Measurements from ENCODE around the gene ANTXR1. TPM values are rescaled to one million over a fixed set of nuclear protein-coding genes. Genes with fewer than 3 reads are reported as not detected.

The ANTXR1 gene
- total and polyA plus RNA-seq, 2 donors (not counting 3 experiments of a cell fraction or from before 2014, with no cell fraction given): 4.2 to 17.3 TPM

DNA sequence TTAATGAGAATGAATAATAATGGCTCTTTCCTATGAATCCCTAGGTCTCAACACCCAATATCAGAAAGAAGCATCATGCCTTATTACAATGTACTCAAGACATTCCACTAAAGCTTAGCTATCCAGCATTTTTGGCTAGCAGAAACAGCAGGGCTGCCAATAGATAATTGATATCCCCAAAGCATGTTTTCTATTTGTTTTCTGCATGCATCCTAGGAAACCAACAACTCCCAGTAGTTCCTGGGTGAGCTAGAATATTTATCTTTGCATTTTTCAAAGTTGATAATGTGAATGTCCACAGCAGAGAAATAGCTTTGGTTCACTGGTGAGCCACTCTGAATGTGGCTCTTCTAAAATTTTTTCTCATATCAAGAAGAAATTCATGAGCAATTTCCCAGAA, 5.8 kb upstream of the ANTXR1 start:
- no peak for FAIRE-seq
- Histone ChIP-seq H3K79me2 (ENCODE audit: control insufficient read depth, insufficient read depth, low read length) (no peaks in the 10 kb centered on the region), H3K4me1 (ENCODE audit: control insufficient read depth, extremely low read depth, insufficient read depth, low read length) (no peaks in the 10 kb centered on the region), H3K27me3 (ENCODE audit: control insufficient read depth in 2 of 2, insufficient read depth in 2 of 2, low read length in 2 of 2) (peaks cover 2 to 4% of the 10 kb centered on the region in 2 experiments), H3K4me3 (replicated peaks in 1 of 3; ENCODE audit: insufficient read depth in 1 of 3, low read depth in 1 of 3, low read length in 3 of 3) (no peak overlapping the region), H3K9me1 (replicated peaks; ENCODE audit: control insufficient read depth, extremely low read depth, insufficient read depth, low read length) (no peaks in the 10 kb centered on the region), H3K36me3 (ENCODE audit: control insufficient read depth in 2 of 2, extremely low read depth in 1 of 2, insufficient read depth in 2 of 2, low read length in 2 of 2) (no peaks in the 10 kb centered on the region), H2AFZ (ENCODE audit: low read depth, low read length) (no peak overlapping the region), H3K4me2 (ENCODE audit: insufficient read depth, low read length) (no peak overlapping the region), H4K20me1 (replicated peaks; ENCODE audit: control insufficient read depth, extremely low read depth, insufficient read depth, low read length) (no peaks in the 10 kb centered on the region), H3K9me3 (replicated peaks; ENCODE audit: control insufficient read depth, insufficient read depth, low read length) (no peaks in the 10 kb centered on the region), H3K9ac (replicated peaks; ENCODE audit: extremely low read depth, insufficient read depth, low read length) (no peak overlapping the region), H3K27ac (ENCODE audit: insufficient read depth, low read depth, low read length) (no peak overlapping the region)
- ChIA-PET POLR2A (no interaction called here), CTCF (interaction anchor here (2.5 kb wide), 1 partner anchor 64 kb away, joined by 7 read pairs; no protein-coding TSS in a partner anchor)
- intact Hi-C loops (cut with micrococcal nuclease): no loop called here
- TF ChIP-seq EZH2 (IDR thresholded peaks at IDR 0.05; ENCODE audit: borderline replicate concordance, low read depth, low read length, severe bottlenecking): no peak
- TF ChIP-seq, protein P1, sequence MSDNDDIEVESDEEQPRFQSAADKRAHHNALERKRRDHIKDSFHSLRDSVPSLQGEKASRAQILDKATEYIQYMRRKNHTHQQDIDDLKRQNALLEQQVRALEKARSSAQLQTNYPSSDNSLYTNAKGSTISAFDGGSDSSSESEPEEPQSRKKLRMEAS (IDR thresholded peaks at IDR 0.05; ENCODE audit: insufficient read depth, insufficient read length): no peak
- no peak for TF ChIP-seq POLR2AphosphoS5 (IDR thresholded peaks at IDR 0.05; ENCODE audit: insufficient read depth, low read depth, low read length)
- no peak for TF ChIP-seq GATA2 (IDR thresholded peaks at IDR 0.05; ENCODE audit: insufficient read depth, insufficient read length, low read depth, low read length)
- TF ChIP-seq JUN (IDR thresholded peaks at IDR 0.05; ENCODE audit: borderline replicate concordance, insufficient read depth, insufficient read length, low read depth): no peak
- TF ChIP-seq MYC (IDR thresholded peaks at IDR 0.05; ENCODE audit: low read depth, low read length): no peak
- no peak for TF ChIP-seq FOS (IDR thresholded peaks at IDR 0.05; ENCODE audit: borderline replicate concordance, insufficient read depth, low read length)
- TF ChIP-seq, protein P2, sequence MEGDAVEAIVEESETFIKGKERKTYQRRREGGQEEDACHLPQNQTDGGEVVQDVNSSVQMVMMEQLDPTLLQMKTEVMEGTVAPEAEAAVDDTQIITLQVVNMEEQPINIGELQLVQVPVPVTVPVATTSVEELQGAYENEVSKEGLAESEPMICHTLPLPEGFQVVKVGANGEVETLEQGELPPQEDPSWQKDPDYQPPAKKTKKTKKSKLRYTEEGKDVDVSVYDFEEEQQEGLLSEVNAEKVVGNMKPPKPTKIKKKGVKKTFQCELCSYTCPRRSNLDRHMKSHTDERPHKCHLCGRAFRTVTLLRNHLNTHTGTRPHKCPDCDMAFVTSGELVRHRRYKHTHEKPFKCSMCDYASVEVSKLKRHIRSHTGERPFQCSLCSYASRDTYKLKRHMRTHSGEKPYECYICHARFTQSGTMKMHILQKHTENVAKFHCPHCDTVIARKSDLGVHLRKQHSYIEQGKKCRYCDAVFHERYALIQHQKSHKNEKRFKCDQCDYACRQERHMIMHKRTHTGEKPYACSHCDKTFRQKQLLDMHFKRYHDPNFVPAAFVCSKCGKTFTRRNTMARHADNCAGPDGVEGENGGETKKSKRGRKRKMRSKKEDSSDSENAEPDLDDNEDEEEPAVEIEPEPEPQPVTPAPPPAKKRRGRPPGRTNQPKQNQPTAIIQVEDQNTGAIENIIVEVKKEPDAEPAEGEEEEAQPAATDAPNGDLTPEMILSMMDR (IDR thresholded peaks at IDR 0.05; ENCODE audit: extremely low read depth in 1 of 2, insufficient read depth in 1 of 2, low read depth in 1 of 2, low read length in 2 of 2): no peak
- TF ChIP-seq POLR2A (IDR thresholded peaks at IDR 0.05; ENCODE audit: low read depth, low read length): no peak
- DNase-seq (ENCODE audit: low read depth, low spot score): no peak
- dilution Hi-C loops (cut with MboI; ENCODE audit: extremely low pct_ligation_motif_present, low sequenced_read_pairs): no loop called here
- no TSS peak for BruUV-seq (replicated peaks)
